ENCODE measurements around the gene ADRA2C.

GRCh38 chr4:3762264-3762663 lies 3.9 kb upstream of the ADRA2C start:
- TF ChIP-seq, protein P1, sequence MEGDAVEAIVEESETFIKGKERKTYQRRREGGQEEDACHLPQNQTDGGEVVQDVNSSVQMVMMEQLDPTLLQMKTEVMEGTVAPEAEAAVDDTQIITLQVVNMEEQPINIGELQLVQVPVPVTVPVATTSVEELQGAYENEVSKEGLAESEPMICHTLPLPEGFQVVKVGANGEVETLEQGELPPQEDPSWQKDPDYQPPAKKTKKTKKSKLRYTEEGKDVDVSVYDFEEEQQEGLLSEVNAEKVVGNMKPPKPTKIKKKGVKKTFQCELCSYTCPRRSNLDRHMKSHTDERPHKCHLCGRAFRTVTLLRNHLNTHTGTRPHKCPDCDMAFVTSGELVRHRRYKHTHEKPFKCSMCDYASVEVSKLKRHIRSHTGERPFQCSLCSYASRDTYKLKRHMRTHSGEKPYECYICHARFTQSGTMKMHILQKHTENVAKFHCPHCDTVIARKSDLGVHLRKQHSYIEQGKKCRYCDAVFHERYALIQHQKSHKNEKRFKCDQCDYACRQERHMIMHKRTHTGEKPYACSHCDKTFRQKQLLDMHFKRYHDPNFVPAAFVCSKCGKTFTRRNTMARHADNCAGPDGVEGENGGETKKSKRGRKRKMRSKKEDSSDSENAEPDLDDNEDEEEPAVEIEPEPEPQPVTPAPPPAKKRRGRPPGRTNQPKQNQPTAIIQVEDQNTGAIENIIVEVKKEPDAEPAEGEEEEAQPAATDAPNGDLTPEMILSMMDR (conservative IDR thresholded peaks at IDR 0.05 in 1 of 2, IDR thresholded peaks at IDR 0.05 in 1 of 2; ENCODE audit: extremely low read depth in 1 of 2, insufficient read depth in 1 of 2, low read depth in 1 of 2, low read length in 2 of 2) = no peak
- TF ChIP-seq EZH2 (IDR thresholded peaks at IDR 0.05; ENCODE audit: borderline replicate concordance, low read length) = no peak

Measured in mammary epithelial cell (primary cell).